Jurkat, Clone E6-1 (cell line): Measurements from ENCODE around the gene RNASET2. TPM values are rescaled to one million over a fixed set of nuclear protein-coding genes. Genes with fewer than 3 reads are reported as not detected.
A peak's percentile ranks its signal among the peaks of the same experiment; 100 is the strongest.

Source experiments
- DNase-seq: peaks from one replicate; pipeline ENCODE4 v3.0.0-alpha.2; 2011; ENCODE audit warnings: low read depth, low spot score
- H3K4me3 ChIP-seq: 2 replicates; pipeline ENCODE4 v1.5.1; 2011; ENCODE audit warnings: mild to moderate bottlenecking, low read length, control low read depth, moderate library complexity
- polyA plus RNA-seq: library from polyadenylated mRNA; unstranded; fragments of >200 nt; gene quantifications from one replicate; pipeline ENCODE4 v1.2.1, GENCODE V29; 2012; ENCODE audit warnings: missing spikeins; ENCODE audit not compliant: insufficient read length, insufficient read depth

RNASET2 gene, protein sequence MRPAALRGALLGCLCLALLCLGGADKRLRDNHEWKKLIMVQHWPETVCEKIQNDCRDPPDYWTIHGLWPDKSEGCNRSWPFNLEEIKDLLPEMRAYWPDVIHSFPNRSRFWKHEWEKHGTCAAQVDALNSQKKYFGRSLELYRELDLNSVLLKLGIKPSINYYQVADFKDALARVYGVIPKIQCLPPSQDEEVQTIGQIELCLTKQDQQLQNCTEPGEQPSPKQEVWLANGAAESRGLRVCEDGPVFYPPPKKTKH
- 25.3 TPM for polyA plus RNA-seq

- peak within 1 kb of the TSS; percentile 67 for H3K4me3 ChIP-seq
- DNase-seq = peak; percentile 72
Observed at GRCh38 chr6:166956444-166957086, at the start of gene RNASET2. Gene RNASET2, minus strand, starts transcription at chr6:166956550. Its CDS starts 368 bp downstream, at chr6:166956182.

DNA sequence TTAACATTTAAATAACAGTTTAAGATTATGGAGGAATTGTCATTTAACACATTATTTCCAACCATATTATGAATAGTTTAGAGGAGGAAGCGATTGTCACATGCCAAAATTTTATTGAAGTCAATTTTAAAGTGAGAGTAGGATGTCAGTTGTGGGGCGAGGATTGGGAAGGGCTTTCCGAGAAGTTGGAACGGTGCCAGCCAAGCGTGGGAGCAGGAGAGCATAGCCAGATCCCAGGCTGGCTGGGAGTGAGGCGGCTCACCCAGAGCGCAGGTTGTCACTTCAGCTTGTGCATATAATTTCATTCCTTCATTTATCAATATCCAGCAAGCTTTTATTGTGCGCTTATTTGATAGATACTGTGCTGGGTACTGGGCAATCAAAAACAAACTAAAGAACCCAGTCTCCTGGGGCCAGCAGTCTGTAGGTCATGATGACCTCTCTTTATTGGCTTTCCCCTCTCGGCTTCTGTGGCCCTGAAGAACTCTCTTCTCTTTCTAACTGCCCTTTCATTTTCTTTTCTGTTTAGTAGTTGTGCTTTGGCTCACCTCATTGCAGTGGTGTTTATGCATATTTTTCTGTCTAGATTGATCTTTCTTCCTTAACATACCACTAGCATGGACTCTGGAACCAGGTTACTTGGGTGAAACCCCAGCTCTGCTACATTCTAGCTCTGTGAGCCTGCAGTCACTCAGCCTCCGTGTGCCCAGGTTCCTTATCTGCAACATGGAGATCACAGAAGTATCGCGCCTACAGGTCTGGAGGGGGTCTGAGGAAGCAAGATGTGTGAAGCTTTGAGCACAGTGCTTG is 49.2 kb upstream of the RNASET2 start:
- DNase-seq = no peak
- no peak overlapping the region for H3K4me3 ChIP-seq

DNA sequence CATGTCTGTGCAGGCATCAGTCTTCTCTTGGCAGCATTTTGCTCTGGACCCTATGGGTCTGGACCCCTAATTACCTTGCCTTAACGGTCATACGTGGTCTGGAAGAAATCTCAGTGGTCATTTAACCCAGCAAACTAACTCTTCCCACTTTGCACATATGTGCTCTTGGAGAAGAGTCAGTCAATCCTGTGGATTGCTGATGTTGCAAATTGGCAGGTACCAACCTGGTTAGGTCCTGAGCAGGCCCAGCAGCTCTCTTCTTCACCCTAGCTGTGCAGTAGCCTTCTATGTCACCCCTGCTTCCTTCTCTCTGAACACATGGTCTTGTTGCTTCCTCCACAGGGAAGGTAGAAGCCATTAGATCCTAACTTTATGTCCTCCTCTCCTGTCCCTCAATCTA is 44.4 kb upstream of the RNASET2 start:
- no peak for DNase-seq
- H3K4me3 ChIP-seq = no peak overlapping the region

- no peak for DNase-seq
- H3K4me3 ChIP-seq = peak overlapping the region; percentile 85
Observed at GRCh38 chr6:166999884-167000253, 43.5 kb upstream of the RNASET2 start.

- H3K4me3 ChIP-seq = peak within 1 kb of the TSS; percentile 85
- DNase-seq = peak; percentile 85
Observed at GRCh38 chr6:166999145-166999883, 43.0 kb upstream of the RNASET2 start, which contains the start of gene CEP43. Gene CEP43, plus strand, starts transcription at chr6:166999397. Its CDS starts 16 bp downstream, at chr6:166999413.

DNA sequence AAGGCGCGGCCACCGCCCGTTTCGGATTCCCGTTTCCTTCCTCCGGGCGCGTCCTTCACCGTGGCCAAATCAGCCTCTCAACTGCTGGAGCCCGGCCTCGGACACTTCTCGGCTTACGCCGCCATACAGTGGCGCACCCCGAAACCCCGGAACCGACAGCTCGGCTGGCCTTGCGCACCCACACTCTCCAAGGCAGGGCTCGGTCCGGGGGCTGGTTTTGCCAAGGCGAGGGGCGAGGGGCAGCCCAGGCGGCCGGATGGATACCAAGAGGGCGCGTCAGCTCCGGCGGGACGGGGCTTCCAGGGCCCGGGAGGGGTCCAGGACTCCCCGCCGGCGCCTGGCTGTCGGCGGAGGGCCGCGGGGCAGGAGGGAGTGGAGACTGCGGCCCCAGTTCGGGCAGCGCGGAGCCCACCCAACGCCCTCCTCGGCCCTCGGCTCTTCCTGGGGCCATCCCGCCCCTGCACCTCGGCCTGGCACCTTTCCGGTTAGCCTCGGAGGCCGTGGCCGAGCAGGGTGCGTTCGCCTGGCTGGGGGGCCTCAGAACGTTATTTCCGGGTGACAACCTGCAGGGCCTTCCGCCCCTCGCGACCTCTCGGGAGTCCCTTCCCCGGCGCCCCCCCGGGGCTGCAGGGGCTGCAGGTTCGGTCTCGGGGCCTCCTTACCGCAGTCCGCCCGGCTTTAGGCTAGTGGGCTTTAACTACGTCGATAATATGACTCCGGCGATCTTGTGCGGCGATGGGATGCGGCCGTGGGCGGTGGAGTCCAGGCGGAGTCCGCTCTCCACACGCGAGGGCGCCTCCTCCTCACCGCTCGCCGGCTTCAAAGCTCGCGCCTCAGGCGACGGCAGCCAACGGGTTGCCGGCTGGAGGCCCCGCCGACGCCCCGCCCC is 42.1 kb upstream of the RNASET2 start:
- no peak for DNase-seq
- peak overlapping the region; percentile 83 for H3K4me3 ChIP-seq

DNA sequence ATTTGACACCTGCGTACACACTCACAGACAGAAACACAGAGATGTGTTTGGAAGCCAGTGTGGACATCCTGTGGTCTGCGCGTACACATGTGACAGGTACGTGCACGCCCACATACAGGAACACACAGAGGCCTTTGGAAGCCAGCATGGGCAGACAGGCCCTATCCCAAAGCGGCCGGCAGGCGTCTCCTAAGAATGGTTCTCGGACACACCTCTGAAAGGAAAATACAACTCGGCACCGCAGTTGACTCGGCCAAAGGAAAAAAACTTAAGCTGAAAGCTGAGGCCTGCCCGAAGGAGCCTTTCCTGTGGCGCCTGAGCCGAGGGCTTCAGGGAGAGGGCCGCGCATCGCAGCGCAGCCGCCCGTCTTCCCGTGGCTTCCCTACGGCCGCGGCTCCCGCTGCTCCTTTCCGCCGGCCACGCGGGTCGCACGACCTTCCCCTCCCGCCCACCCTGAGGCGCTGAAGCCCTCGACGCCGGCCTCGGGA is 41.5 kb upstream of the RNASET2 start:
- DNase-seq = peak; percentile 22
- H3K4me3 ChIP-seq = peak overlapping the region; percentile 83

- H3K4me3 ChIP-seq = peak overlapping the region; percentile 83
Observed at GRCh38 chr6:166997348-166997747, 41.0 kb upstream of the RNASET2 start.

GRCh38 chr6:166996406-166996805 is 40.1 kb upstream of the RNASET2 start:
- no peak for DNase-seq

More at GRCh38 chr6:166997348-166997747, 41.0 kb upstream of the RNASET2 start:
- DNase-seq = no peak

GRCh38 chr6:166989427-166990032 is 33.2 kb upstream of the RNASET2 start:
- no peak overlapping the region for H3K4me3 ChIP-seq
- no peak for DNase-seq

More at GRCh38 chr6:166996406-166996805, 40.1 kb upstream of the RNASET2 start:
- no peak overlapping the region for H3K4me3 ChIP-seq

- H3K4me3 ChIP-seq = no peak overlapping the region
- DNase-seq = no peak
Observed at GRCh38 chr6:166988674-166989201, 32.4 kb upstream of the RNASET2 start.

- H3K4me3 ChIP-seq = no peak overlapping the region
Observed at GRCh38 chr6:166987930-166988329, 31.6 kb upstream of the RNASET2 start.

DNA sequence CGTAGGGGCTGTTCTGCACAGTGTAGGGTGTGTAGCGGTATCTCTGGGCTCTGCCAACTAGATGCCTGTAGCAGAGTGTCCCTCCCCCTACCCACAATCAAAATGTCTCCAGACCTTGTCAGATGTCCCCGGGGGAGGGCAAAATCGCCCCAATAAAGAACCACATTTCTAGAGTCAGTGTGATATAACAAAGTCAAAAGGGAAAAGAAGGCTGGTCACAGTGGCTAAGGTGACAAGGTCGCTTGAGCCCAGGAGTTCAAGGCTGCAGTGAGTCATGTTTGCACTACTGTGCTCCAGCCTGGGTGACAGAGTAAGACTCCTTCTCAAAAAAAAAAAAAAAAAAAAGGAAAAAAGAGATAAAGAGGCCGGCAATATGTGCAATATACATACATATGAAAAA is 31.1 kb upstream of the RNASET2 start:
- no peak overlapping the region for H3K4me3 ChIP-seq
- DNase-seq = no peak

More at GRCh38 chr6:166987930-166988329, 31.6 kb upstream of the RNASET2 start:
- no peak for DNase-seq

DNA sequence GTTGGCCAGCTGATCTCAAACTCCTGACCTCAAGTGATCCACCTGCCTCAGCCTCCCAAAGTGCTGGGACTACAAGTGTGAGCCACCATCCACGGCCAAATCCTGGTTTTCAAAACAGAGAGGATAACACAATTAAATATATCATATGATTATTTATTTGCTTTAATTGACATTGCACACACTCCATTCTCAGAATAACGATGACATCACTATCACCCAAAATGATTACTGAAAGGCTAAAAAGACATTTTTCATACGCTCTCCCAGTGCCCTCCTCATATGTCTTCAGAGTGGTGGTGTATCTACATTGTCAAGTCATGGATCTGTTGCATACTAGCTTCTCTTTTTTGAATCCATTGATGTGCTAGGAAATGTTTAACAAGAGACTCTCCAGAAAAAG is 24.4 kb upstream of the RNASET2 start:
- DNase-seq = no peak
- H3K4me3 ChIP-seq = no peak overlapping the region

DNA sequence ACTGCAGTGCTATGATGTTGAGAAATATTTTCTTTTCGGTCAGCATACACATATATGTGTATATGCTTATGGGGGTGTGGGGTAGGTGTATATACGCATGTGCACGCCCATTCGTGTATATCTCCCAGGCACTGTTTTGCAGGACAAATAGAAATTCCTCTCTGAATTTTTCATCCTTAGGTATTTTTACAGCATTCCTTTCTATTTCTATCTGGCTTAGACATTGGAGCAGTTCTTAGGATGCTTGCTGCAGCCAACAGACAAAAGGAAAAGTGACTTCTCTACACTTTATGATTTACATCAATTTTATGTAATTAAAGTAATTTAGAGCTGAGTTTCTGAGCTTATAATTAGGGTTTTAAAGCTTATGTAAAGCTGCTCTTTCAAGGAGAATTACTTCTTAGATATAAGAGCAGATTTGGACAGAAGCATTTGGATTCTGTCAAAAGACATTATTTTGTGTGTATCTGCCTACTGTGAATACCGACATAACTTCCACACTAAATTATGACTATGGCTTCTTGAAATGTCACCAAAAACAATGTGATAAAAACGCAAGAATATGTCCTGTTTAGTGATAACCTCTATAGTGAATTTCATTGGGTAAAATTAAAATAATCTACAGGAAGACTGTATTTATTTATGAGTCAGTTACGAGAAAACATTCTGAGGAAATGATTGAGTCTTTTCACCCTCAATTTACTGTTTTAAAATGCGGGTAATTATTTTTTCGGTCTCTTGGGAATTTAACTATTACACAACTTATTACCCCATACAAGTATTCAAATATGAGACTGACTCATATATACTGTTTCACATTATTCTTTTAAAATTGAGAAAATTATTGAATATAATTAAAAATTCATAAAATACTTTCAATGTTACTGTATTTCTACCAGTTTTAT is 21.5 kb upstream of the RNASET2 start:
- no peak overlapping the region for H3K4me3 ChIP-seq
- no peak for DNase-seq

- H3K4me3 ChIP-seq = no peak overlapping the region
- no peak for DNase-seq
Observed at GRCh38 chr6:166976636-166977035, 20.3 kb upstream of the RNASET2 start.
